ENCODE measurements around the gene CAMK4.
"Not testable (repeated sequence)": the region's sequence is repeated elsewhere in the genome, so short reads cannot be mapped to it uniquely, and the experiment has no call there.

The CAMK4 gene

DNA sequence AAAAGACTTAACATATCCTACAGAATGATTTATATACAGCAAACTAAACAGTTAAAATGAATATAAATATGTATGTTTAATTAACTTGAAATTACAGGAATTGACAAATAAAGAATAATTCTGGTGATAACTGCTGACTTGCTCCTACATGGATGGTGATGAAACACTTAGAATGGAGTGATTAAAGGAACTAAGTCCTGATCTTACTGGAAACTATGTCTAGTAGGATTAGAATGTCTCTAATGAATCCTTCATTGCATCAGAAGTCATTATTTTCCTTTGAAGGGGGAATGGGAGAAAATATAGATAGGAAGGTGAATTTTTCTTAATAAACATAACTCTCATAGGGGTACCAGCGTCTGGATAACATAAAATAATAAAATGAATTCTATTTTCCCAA, 77.1 kb downstream of the CAMK4 start:
- Histone ChIP-seq H3K4me1 (ENCODE audit: control insufficient read depth, insufficient read depth, low read length) (no peaks in the 10 kb centered on the region), H3K9me3 (ENCODE audit: control insufficient read depth, insufficient read depth, low read depth, low read length) (no peaks in the 10 kb centered on the region), H3K4me3 (ENCODE audit: low read depth, low read length) (no peak overlapping the region), H3K36me3 (ENCODE audit: control insufficient read depth in 2 of 2, insufficient read depth in 1 of 2, low read length in 2 of 2) (no peaks in the 10 kb centered on the region), H3K27ac (ENCODE audit: extremely low read depth, low read depth, low read length) (no peak overlapping the region)
- POLR2A ChIA-PET, result no interaction called here
- TF ChIP-seq ZNF133 (tag by site-specific recombination; IDR thresholded peaks at IDR 0.05), result no peak
- CTCF ChIA-PET, result no interaction called here

DNA sequence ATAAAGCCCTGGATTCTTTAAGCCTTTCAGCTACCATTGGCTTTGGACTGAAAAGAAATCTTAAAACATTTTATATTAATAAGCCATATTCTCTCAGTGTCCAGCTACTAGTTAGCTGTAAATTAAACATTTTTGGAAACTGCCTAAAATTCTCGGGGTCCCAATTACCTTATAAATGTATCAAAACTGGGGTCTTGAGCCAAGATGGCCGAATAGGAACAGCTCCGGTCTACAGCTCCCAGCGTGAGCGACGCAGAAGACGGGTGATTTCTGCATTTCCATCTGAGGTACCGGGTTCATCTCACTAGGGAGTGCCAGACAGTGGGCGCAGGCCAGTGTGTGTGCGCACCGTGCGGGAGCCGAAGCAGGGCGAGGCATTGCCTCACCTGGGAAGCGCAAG, 77.9 kb downstream of the CAMK4 start:
- H3K4me3 ChIP-seq (ENCODE audit: low read depth, low read length); H3K27ac ChIP-seq (ENCODE audit: extremely low read depth, low read depth, low read length); H3K9me3 ChIP-seq (ENCODE audit: control insufficient read depth, insufficient read depth, low read depth, low read length); POLR2A ChIA-PET; H3K4me1 ChIP-seq (ENCODE audit: control insufficient read depth, insufficient read depth, low read length); H3K36me3 ChIP-seq (ENCODE audit: control insufficient read depth in 2 of 2, insufficient read depth in 1 of 2, low read length in 2 of 2): not testable (repeated sequence)
- CTCF ChIA-PET, result interaction anchor here (0.7 kb wide), 1 partner anchor 14 kb away, joined by 3 read pairs; no protein-coding TSS in a partner anchor

- POLR2A ChIA-PET, result no interaction called here
- Histone ChIP-seq H3K4me1 (ENCODE audit: control insufficient read depth, insufficient read depth, low read length) (no peaks in the 10 kb centered on the region), H3K9me3 (ENCODE audit: control insufficient read depth, insufficient read depth, low read depth, low read length) (no peaks in the 10 kb centered on the region), H3K36me3 (ENCODE audit: control insufficient read depth in 2 of 2, insufficient read depth in 1 of 2, low read length in 2 of 2) (no peaks in the 10 kb centered on the region), H3K4me3 (ENCODE audit: low read depth, low read length) (no peak overlapping the region), H3K27ac (ENCODE audit: extremely low read depth, low read depth, low read length) (no peak overlapping the region)
- TF ChIP-seq FEZF1 (tag by site-specific recombination; IDR thresholded peaks at IDR 0.05), result peak; percentile 85
- no peak for TF ChIP-seq ZNF624 (tag by site-specific recombination; IDR thresholded peaks at IDR 0.05)
- CTCF ChIA-PET, result no interaction called here
Measured at GRCh38 chr5:111308951-111309350, 84.8 kb downstream of the CAMK4 start.

GRCh38 chr5:111309384-111309783, 85.2 kb downstream of the CAMK4 start:
- H3K27ac ChIP-seq (ENCODE audit: extremely low read depth, low read depth, low read length), result no peak overlapping the region
- POLR2A ChIA-PET, result no interaction called here
- no peaks in the 10 kb centered on the region for H3K4me1 ChIP-seq (ENCODE audit: control insufficient read depth, insufficient read depth, low read length)
- no peaks in the 10 kb centered on the region for H3K9me3 ChIP-seq (ENCODE audit: control insufficient read depth, insufficient read depth, low read depth, low read length)
- CTCF ChIA-PET, result no interaction called here
- H3K36me3 ChIP-seq (ENCODE audit: control insufficient read depth in 2 of 2, insufficient read depth in 1 of 2, low read length in 2 of 2), result no peaks in the 10 kb centered on the region
- H3K4me3 ChIP-seq (ENCODE audit: low read depth, low read length), result no peak overlapping the region
- TF ChIP-seq ZNF555 (tag by site-specific recombination; conservative IDR thresholded peaks at IDR 0.05) (no peak), ZNF514 (tag by site-specific recombination; IDR thresholded peaks at IDR 0.05) (no peak), ZNF654 (tag by site-specific recombination; IDR thresholded peaks at IDR 0.05; ENCODE audit: low read depth) (no peak), REST (tag by site-specific recombination; IDR thresholded peaks at IDR 0.05) (no peak), ZNF677 (tag by site-specific recombination; IDR thresholded peaks at IDR 0.05) (no peak), ZFP3 (tag by site-specific recombination; IDR thresholded peaks at IDR 0.05; ENCODE audit: low read depth) (no peak), MYNN (tag by site-specific recombination; IDR thresholded peaks at IDR 0.05; ENCODE audit: borderline replicate concordance) (no peak), ZBTB20 (tag by site-specific recombination; IDR thresholded peaks at IDR 0.05) (no peak), ZNF354C (tag by site-specific recombination; IDR thresholded peaks at IDR 0.05; ENCODE audit: borderline replicate concordance, low read depth) (no peak), ZNF623 (tag by site-specific recombination; IDR thresholded peaks at IDR 0.05) (no peak), ZNF548 (tag by site-specific recombination; IDR thresholded peaks at IDR 0.05) (no peak), ZNF433 (tag by site-specific recombination; IDR thresholded peaks at IDR 0.05; ENCODE audit: low read depth) (no peak), ZNF747 (tag by site-specific recombination; IDR thresholded peaks at IDR 0.05) (no peak), ZNF585B (tag by site-specific recombination; IDR thresholded peaks at IDR 0.05) (no peak)
- TF ChIP-seq, protein P1, sequence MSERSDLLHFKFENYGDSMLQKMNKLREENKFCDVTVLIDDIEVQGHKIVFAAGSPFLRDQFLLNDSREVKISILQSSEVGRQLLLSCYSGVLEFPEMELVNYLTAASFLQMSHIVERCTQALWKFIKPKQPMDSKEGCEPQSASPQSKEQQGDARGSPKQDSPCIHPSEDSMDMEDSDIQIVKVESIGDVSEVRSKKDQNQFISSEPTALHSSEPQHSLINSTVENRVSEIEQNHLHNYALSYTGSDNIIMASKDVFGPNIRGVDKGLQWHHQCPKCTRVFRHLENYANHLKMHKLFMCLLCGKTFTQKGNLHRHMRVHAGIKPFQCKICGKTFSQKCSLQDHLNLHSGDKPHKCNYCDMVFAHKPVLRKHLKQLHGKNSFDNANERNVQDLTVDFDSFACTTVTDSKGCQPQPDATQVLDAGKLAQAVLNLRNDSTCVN (tag by site-specific recombination; optimal IDR thresholded peaks at IDR 0.05), result no peak
- TF ChIP-seq, protein P2, sequence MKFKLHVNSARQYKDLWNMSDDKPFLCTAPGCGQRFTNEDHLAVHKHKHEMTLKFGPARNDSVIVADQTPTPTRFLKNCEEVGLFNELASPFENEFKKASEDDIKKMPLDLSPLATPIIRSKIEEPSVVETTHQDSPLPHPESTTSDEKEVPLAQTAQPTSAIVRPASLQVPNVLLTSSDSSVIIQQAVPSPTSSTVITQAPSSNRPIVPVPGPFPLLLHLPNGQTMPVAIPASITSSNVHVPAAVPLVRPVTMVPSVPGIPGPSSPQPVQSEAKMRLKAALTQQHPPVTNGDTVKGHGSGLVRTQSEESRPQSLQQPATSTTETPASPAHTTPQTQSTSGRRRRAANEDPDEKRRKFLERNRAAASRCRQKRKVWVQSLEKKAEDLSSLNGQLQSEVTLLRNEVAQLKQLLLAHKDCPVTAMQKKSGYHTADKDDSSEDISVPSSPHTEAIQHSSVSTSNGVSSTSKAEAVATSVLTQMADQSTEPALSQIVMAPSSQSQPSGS (tag by site-specific recombination; IDR thresholded peaks at IDR 0.05; ENCODE audit: low read depth), result no peak
- TF ChIP-seq, protein P3, sequence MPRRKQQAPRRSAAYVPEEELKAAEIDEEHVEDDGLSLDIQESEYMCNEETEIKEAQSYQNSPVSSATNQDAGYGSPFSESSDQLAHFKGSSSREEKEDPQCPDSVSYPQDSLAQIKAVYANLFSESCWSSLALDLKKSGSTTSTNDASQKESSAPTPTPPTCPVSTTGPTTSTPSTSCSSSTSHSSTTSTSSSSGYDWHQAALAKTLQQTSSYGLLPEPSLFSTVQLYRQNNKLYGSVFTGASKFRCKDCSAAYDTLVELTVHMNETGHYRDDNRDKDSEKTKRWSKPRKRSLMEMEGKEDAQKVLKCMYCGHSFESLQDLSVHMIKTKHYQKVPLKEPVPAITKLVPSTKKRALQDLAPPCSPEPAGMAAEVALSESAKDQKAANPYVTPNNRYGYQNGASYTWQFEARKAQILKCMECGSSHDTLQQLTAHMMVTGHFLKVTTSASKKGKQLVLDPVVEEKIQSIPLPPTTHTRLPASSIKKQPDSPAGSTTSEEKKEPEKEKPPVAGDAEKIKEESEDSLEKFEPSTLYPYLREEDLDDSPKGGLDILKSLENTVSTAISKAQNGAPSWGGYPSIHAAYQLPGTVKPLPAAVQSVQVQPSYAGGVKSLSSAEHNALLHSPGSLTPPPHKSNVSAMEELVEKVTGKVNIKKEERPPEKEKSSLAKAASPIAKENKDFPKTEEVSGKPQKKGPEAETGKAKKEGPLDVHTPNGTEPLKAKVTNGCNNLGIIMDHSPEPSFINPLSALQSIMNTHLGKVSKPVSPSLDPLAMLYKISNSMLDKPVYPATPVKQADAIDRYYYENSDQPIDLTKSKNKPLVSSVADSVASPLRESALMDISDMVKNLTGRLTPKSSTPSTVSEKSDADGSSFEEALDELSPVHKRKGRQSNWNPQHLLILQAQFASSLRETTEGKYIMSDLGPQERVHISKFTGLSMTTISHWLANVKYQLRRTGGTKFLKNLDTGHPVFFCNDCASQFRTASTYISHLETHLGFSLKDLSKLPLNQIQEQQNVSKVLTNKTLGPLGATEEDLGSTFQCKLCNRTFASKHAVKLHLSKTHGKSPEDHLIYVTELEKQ (tag by site-specific recombination; IDR thresholded peaks at IDR 0.05; ENCODE audit: borderline replicate concordance), result no peak

Data from HEK293 (cell line).